ENCODE results near the gene SCAMP2.

Gene SCAMP2

DNA sequence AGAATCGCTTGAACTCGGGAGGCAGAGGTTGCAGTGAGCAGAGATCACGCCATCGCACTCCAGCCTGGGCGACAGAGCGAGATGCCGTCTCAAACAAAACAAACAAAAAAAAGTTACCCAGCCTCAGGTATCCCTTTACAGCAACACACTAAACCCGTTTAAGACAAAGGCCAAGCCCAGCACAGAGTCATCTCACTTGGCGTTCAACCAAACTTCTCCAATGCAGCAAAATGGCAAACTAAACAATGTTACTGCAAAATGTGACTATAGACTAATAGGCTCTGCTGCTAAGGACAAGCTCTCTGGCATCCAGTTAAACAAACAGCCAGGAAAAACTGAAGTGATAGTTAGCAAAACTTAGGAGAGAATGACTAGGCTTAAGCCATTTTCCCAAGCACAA is 39.9 kb upstream of the SCAMP2 start:
- TF ChIP-seq ISL1 (CRISPR knock-in tag; IDR thresholded peaks at IDR 0.05): no peak
- TF ChIP-seq, protein P1, sequence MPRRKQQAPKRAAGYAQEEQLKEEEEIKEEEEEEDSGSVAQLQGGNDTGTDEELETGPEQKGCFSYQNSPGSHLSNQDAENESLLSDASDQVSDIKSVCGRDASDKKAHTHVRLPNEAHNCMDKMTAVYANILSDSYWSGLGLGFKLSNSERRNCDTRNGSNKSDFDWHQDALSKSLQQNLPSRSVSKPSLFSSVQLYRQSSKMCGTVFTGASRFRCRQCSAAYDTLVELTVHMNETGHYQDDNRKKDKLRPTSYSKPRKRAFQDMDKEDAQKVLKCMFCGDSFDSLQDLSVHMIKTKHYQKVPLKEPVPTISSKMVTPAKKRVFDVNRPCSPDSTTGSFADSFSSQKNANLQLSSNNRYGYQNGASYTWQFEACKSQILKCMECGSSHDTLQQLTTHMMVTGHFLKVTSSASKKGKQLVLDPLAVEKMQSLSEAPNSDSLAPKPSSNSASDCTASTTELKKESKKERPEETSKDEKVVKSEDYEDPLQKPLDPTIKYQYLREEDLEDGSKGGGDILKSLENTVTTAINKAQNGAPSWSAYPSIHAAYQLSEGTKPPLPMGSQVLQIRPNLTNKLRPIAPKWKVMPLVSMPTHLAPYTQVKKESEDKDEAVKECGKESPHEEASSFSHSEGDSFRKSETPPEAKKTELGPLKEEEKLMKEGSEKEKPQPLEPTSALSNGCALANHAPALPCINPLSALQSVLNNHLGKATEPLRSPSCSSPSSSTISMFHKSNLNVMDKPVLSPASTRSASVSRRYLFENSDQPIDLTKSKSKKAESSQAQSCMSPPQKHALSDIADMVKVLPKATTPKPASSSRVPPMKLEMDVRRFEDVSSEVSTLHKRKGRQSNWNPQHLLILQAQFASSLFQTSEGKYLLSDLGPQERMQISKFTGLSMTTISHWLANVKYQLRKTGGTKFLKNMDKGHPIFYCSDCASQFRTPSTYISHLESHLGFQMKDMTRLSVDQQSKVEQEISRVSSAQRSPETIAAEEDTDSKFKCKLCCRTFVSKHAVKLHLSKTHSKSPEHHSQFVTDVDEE (CRISPR knock-in tag; IDR thresholded peaks at IDR 0.05): no peak
- no peak for TF ChIP-seq ZNF565 (CRISPR knock-in tag; conservative IDR thresholded peaks at IDR 0.05; ENCODE audit: low read depth)
- TF ChIP-seq TCF4 (CRISPR knock-in tag; IDR thresholded peaks at IDR 0.05; ENCODE audit: borderline replicate concordance): no peak
- ATAC-seq: no peak

DNA sequence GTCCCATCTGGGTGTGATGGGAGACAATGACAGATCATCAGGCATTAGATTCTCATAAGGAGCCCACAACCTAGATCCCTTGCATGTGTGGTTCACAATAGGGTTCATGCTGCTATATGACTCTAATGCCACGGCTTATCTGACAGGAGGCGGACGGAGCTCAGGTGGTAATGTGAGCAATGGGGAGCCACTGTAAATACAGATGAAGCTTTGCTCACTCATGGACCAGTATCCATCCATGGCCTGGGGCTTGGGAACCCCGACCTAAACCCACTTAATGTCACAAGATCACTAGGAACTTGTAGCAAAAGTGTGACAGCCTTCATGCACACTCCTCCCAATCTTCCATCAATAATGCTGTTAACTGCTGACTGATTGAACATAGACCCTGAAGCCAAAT is 35.5 kb upstream of the SCAMP2 start:
- no peak for TF ChIP-seq OSR1 (CRISPR knock-in tag; IDR thresholded peaks at IDR 0.05)
- no peak for TF ChIP-seq BACH2 (CRISPR knock-in tag; IDR thresholded peaks at IDR 0.05; ENCODE audit: borderline replicate concordance)
- TF ChIP-seq ISL1 (CRISPR knock-in tag; IDR thresholded peaks at IDR 0.05): no peak
- no peak for TF ChIP-seq ZNF8 (CRISPR knock-in tag; IDR thresholded peaks at IDR 0.05)
- TF ChIP-seq GLIS3 (CRISPR knock-in tag; IDR thresholded peaks at IDR 0.05): no peak
- TF ChIP-seq, protein P2, sequence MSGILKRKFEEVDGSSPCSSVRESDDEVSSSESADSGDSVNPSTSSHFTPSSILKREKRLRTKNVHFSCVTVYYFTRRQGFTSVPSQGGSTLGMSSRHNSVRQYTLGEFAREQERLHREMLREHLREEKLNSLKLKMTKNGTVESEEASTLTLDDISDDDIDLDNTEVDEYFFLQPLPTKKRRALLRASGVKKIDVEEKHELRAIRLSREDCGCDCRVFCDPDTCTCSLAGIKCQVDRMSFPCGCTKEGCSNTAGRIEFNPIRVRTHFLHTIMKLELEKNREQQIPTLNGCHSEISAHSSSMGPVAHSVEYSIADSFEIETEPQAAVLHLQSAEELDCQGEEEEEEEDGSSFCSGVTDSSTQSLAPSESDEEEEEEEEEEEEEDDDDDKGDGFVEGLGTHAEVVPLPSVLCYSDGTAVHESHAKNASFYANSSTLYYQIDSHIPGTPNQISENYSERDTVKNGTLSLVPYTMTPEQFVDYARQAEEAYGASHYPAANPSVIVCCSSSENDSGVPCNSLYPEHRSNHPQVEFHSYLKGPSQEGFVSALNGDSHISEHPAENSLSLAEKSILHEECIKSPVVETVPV (CRISPR knock-in tag; IDR thresholded peaks at IDR 0.05): no peak
- no peak for TF ChIP-seq PPARA (CRISPR knock-in tag; IDR thresholded peaks at IDR 0.05; ENCODE audit: borderline replicate concordance)
- TF ChIP-seq ZFP30 (CRISPR knock-in tag; IDR thresholded peaks at IDR 0.05): no peak
- no peak for ATAC-seq

DNA sequence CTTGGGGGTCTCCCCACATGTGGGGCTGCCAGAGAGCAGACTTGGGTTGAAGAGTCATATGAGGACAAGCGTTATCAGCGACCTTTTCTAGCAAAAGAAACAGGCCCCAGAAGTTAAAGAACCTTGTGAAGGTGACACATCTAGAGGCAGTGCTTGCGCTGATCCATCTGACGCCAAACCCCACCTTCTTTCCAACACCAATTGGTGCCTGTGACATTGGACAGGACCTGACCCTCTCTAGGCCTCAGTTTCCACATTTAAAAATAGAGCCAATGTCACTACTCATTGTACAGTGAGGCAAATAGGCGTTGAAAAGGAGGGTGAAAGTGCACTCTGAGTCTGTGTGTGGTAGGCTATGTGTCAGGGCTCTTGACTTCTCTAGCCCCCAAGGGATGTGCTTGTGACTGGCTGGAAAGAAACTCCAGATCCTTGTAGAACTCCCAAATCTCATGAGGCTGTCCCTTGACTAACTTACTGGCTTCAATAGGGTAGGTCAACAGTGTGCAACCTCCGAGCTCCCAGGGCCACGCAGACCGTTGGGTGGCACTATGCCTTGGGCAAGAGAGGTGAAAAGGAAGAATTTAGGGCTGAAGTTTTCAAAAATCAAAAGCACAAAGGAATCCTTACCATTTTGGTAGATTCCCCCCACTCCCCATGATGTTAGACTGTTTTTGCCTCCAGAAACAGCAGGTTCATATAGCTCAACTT is 34.2 kb upstream of the SCAMP2 start:
- peak; percentile 7 for ATAC-seq
- TF ChIP-seq TCF4 (CRISPR knock-in tag; IDR thresholded peaks at IDR 0.05; ENCODE audit: borderline replicate concordance): no peak
- TF ChIP-seq RARB (CRISPR knock-in tag; IDR thresholded peaks at IDR 0.05): no peak
- no peak for TF ChIP-seq ZFP3 (CRISPR knock-in tag; IDR thresholded peaks at IDR 0.05)
- TF ChIP-seq OSR1 (CRISPR knock-in tag; IDR thresholded peaks at IDR 0.05): no peak
- TF ChIP-seq ZNF8 (CRISPR knock-in tag; IDR thresholded peaks at IDR 0.05): no peak
- TF ChIP-seq, protein P3, sequence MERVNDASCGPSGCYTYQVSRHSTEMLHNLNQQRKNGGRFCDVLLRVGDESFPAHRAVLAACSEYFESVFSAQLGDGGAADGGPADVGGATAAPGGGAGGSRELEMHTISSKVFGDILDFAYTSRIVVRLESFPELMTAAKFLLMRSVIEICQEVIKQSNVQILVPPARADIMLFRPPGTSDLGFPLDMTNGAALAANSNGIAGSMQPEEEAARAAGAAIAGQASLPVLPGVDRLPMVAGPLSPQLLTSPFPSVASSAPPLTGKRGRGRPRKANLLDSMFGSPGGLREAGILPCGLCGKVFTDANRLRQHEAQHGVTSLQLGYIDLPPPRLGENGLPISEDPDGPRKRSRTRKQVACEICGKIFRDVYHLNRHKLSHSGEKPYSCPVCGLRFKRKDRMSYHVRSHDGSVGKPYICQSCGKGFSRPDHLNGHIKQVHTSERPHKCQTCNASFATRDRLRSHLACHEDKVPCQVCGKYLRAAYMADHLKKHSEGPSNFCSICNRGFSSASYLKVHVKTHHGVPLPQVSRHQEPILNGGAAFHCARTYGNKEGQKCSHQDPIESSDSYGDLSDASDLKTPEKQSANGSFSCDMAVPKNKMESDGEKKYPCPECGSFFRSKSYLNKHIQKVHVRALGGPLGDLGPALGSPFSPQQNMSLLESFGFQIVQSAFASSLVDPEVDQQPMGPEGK (CRISPR knock-in tag; IDR thresholded peaks at IDR 0.05; ENCODE audit: borderline replicate concordance): no peak
- TF ChIP-seq ISL1 (CRISPR knock-in tag; IDR thresholded peaks at IDR 0.05): no peak
- TF ChIP-seq, protein P4, sequence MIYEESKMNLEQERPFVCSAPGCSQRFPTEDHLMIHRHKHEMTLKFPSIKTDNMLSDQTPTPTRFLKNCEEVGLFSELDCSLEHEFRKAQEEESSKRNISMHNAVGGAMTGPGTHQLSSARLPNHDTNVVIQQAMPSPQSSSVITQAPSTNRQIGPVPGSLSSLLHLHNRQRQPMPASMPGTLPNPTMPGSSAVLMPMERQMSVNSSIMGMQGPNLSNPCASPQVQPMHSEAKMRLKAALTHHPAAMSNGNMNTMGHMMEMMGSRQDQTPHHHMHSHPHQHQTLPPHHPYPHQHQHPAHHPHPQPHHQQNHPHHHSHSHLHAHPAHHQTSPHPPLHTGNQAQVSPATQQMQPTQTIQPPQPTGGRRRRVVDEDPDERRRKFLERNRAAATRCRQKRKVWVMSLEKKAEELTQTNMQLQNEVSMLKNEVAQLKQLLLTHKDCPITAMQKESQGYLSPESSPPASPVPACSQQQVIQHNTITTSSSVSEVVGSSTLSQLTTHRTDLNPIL (CRISPR knock-in tag; IDR thresholded peaks at IDR 0.05; ENCODE audit: low read depth): no peak
- TF ChIP-seq SNAI2 (CRISPR knock-in tag; IDR thresholded peaks at IDR 0.05): no peak
- TF ChIP-seq PPARA (CRISPR knock-in tag; IDR thresholded peaks at IDR 0.05; ENCODE audit: borderline replicate concordance): no peak
- no peak for TF ChIP-seq BACH2 (CRISPR knock-in tag; IDR thresholded peaks at IDR 0.05; ENCODE audit: borderline replicate concordance)
- no peak for TF ChIP-seq GLIS3 (CRISPR knock-in tag; IDR thresholded peaks at IDR 0.05)
- TF ChIP-seq ESRRG (CRISPR knock-in tag; IDR thresholded peaks at IDR 0.05): no peak

DNA sequence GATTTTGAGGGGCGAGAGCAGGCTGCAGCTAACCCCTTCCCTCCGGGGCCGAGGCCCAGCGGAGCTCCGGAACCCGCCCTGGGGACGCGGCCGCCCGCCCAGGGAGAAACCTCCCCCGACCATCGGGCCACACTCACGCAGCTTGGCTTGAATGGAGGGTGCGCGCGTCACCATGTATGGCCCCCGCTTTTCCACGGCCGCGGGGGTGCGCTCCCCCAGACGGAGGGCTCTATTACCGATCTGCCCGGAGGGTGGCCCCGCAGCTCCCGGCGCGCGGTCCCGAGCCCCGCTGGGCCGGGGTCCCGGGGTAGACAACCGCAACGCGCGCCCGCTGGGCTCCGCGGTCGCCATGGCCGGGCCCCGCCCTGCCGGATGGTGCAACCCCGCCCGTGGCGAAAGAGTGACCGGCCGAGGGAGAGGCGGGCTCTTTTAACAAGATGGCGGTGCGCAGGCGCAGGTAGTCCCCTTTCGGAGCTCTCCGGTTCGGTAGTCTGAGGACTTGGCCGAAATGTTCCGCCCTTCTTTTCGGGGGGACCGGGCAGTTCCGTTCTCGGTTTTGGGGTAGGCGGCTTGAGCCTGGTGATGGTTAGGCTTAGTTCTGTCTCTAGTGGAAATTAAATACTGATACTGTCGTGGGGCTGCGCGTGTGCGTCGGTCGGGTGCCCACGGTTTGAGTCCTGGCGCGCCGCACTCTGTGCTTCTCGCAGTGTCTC is 33.4 kb upstream of the SCAMP2 start, which contains the start of gene FAM219B:
Gene FAM219B (minus strand): TSS at position 402 of the 713 bp plus-strand sequence. CDS start 51 bp downstream, at position 351.
- TF ChIP-seq, protein P3 (CRISPR knock-in tag; IDR thresholded peaks at IDR 0.05; ENCODE audit: borderline replicate concordance): peak; percentile 91
- TF ChIP-seq, protein P5, sequence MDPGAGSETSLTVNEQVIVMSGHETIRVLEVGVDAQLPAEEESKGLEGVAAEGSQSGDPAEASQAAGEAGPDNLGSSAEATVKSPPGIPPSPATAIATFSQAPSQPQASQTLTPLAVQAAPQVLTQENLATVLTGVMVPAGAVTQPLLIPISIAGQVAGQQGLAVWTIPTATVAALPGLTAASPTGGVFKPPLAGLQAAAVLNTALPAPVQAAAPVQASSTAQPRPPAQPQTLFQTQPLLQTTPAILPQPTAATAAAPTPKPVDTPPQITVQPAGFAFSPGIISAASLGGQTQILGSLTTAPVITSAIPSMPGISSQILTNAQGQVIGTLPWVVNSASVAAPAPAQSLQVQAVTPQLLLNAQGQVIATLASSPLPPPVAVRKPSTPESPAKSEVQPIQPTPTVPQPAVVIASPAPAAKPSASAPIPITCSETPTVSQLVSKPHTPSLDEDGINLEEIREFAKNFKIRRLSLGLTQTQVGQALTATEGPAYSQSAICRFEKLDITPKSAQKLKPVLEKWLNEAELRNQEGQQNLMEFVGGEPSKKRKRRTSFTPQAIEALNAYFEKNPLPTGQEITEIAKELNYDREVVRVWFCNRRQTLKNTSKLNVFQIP (CRISPR knock-in tag; IDR thresholded peaks at IDR 0.05; ENCODE audit: borderline replicate concordance, low read depth): no peak
- TF ChIP-seq TOX (CRISPR knock-in tag; IDR thresholded peaks at IDR 0.05; ENCODE audit: borderline replicate concordance): no peak
- ATAC-seq: peak; percentile 94

Measured in SK-N-SH treated with all-trans-retinoic acid at 6 μM for 48 hours (cell line).